Heart right ventricle (tissue), 16 donors: ENCODE data around the gene IPO7. TPM values are rescaled to one million over a fixed set of nuclear protein-coding genes. Genes with fewer than 3 reads are reported as not detected.
"Not testable (repeated sequence)": the region's sequence is repeated elsewhere in the genome, so short reads cannot be mapped to it uniquely, and the experiment has no call there.

Experiments used
- ATAC-seq, 8 donors: fragments of 200-7000 bp; cut with Tn5 transposase; one replicate each; pipeline ENCODE4 v1.9.1; 2020; ENCODE audit warnings: mild to moderate bottlenecking in 8 of 8, moderate library complexity in 8 of 8, moderate number of reproducible peaks in 1 of 8
- DNase-seq, 2 donors: peaks; one replicate each; pipeline ENCODE4 v3.0.0-alpha.2; 2020
- H3K27ac ChIP-seq, 10 donors: fragments of 200-600 bp; sonication (generic) in 2 of 10; one replicate each; pipeline versions ENCODE4 v1.5.0 to v1.8.0; 2020 to 2022; ENCODE audit warnings: mild to moderate bottlenecking in 3 of 10
- H3K27me3 ChIP-seq, 7 donors: fragments of 200-600 bp; one replicate each; pipeline ENCODE4 v1.8.0; 2021 to 2022; ENCODE audit warnings: mild to moderate bottlenecking in 2 of 7
- H3K36me3 ChIP-seq, 9 donors: fragments of 200-600 bp; sonication (generic) in 1 of 9; one replicate each; pipeline versions ENCODE4 v1.5.0 to v1.8.0; 2020 to 2022; ENCODE audit warnings: mild to moderate bottlenecking in 2 of 9
- H3K4me1 ChIP-seq, 9 donors: fragments of 200-600 bp; sonication (generic) in 1 of 9; one replicate each; pipeline versions ENCODE4 v1.5.0 to v1.8.0; 2020 to 2022; ENCODE audit warnings: mild to moderate bottlenecking in 4 of 9
- H3K4me3 ChIP-seq, 10 donors: fragments of 200-600 bp; sonication (generic) in 2 of 10; one replicate each; pipeline versions ENCODE4 v1.5.0 to v1.8.0; 2020 to 2022; ENCODE audit warnings: mild to moderate bottlenecking in 7 of 10, moderate library complexity in 2 of 10
- H3K9me3 ChIP-seq, 11 donors: fragments of 200-600 bp in 10 of 11; sonication (generic) in 2 of 11; one replicate each; pipeline versions ENCODE4 v1.5.0 to v1.8.0; 2013 to 2022; ENCODE audit warnings: mild to moderate bottlenecking in 2 of 11, control low read depth in 1 of 11, moderate library complexity in 1 of 11
- CTCF ChIP-seq, 9 donors: fragments of 200-600 bp; sonication (generic) in 2 of 9; IDR thresholded peaks; one replicate each; pipeline versions ENCODE4 v1.5.0 to v1.8.0; 2021 to 2022; ENCODE audit warnings: antibody characterized with exemption in 9 of 9, mild to moderate bottlenecking in 5 of 9, moderate library complexity in 1 of 9
- WGBS, 2 donors: extraction: QIAGEN DNeasy Blood & Tissue Kit; methylation state at CpG; one replicate each; pipeline ENCODE4 v1.1.7; 2013; ENCODE audit warnings: inconsistent platforms in 1 of 2; 5-methylcytosine and 5-hydroxymethylcytosine counted together
- intact Hi-C, 10 donors: fragments of 100-400 bp; cut with DNase I; formaldehyde crosslinking; loops; one replicate each; pipeline versions ENCODE4 v1.11.1 to v1.14.2; 2022
- polyA plus RNA-seq, 2 donors: library from polyadenylated mRNA; stranded (reverse); fragments of 200-250 nt; gene quantifications; one replicate each; pipeline ENCODE4 v1.2.3, GENCODE V29; 2013
- total RNA-seq, 10 donors: library from RNA; stranded (reverse); fragmentation: NEBNext Ultra II Directional in 3 of 10; extraction: Animal tissue kit (Norgen Biotek cat#: 25700) in 3 of 10; gene quantifications; one replicate each; pipeline versions ENCODE4 v1.2.1 to v1.2.4, GENCODE V29; 2021 to 2023
- donor health status: Arrhythmogenic right ventricular cardiomyopathy.
- donor health status: ischemic (EF 13 %, LVEDD 7.1; RV severe dilation, severe dysfunction).
- donor health status: healthy with polysubstance abuse.
- donor health status: DM: no; HTN: yes; CAD: no.
- donor health status: DM: no; HTN: no; CAD: no.
- donor health status: ischemic (EF 25% LVEDD 6.9; RV normal size, moderate dysfunction).
- donor health status: ischemic (EF 25% LVEDD 5.7; RV mildly dilated, moderate dysfunction).
- donor health status: healthy.
- donor health status: DM: yes; HTN: yes; CAD: no.
- donor health status: Ischemic cardiomyopathy.
- donor health status: ischemic (EF 35%, LVEDD 5.7; RV mildly dilated, moderate dysfunction).
- donor health status: nonischemic (EF 11% LVEDD 7.7; RV severe dilation, severe dysfunction).
- donor health status: DM: yes; HTN: yes; CAD: no.
- donor health status: PGD.
- donor health status: ischemic (EF 29% LVEDD 5.4; RV normal size, mild dysfunction).
- donor health status: nonischemic (EF 23%, LVEDD 6.1; RV moderate dilation, normal function).

IPO7 gene
- total and polyA plus RNA-seq, 12 donors = 24.1 to 169 (median 139) TPM

DNA sequence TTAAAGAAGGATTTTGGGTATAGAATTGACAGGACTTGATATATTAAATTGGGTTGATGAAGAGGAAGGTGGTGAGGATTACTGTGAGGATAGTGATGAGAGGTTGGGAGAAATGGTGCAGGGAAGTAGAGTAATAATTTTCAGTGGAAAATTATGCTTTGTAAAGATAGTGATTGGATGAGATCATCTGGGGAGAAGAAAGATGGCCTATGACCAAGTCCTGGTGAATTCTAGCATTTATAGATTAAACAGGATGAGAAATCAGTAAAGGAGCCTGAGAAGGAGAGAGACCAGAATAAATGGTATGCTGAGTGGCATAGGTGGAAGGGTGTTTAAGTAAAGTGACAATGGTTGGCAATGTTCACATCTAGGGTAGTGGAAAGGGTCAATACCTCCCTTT, 15.0 kb downstream of the IPO7 start:
- intact Hi-C loops = no loop called here
- no peaks in the 10 kb centered on the region for H3K27me3 ChIP-seq
- no peak for DNase-seq
- no peak for TF ChIP-seq CTCF (IDR thresholded peaks at IDR 0.05)
- H3K9me3 ChIP-seq = no peaks in the 10 kb centered on the region
- H3K4me1 ChIP-seq = peaks cover 0 to 31% (median 14%) of the 10 kb centered on the region in 9 donors
- no peak overlapping the region for H3K27ac ChIP-seq
- H3K36me3 ChIP-seq = peaks cover 0 to 20% (median 6%) of the 10 kb centered on the region in 9 donors
- ATAC-seq = no peak
- H3K4me3 ChIP-seq = no peak overlapping the region

GRCh38 chr11:9401884-9402283, 17.4 kb downstream of the IPO7 start:
- Histone ChIP-seq H3K36me3 (peaks cover 0 to 43% (median 11%) of the 10 kb centered on the region in 9 donors), H3K4me1 (peaks cover 0 to 24% (median 14%) of the 10 kb centered on the region in 9 donors)
- not testable (repeated sequence) for ATAC-seq, H3K27ac ChIP-seq, DNase-seq, H3K4me3 ChIP-seq, H3K9me3 ChIP-seq, H3K27me3 ChIP-seq
- intact Hi-C loops = loop anchor here in 1 of 10 donors (10.0 kb wide), 1 partner anchor 227 kb away; no protein-coding TSS in a partner anchor
- 73 to 76% methylated on average over 8 of the region's 8 CpGs for WGBS, 2 donors

DNA sequence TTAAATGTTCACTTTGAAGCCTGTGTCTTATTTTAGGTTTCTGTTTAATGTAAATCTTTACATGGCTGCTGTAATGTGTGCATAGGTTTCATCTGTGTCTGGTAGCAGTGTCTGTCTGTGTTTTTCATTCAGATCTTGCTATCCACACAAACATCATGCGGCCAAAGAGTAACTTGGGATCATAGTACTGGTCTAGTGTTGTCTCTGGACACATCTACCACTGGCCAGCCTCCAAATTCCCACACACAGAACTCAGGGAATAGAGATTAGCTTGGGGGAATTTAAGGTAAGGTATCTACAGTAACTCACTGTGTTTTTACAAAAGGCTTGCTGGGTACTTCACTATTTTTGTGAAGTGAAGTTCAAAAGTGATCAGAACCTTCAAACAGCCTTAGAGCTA, 44.3 kb downstream of the IPO7 start:
- DNase-seq (no peak), ATAC-seq (no peak)
- no peak for TF ChIP-seq CTCF (IDR thresholded peaks at IDR 0.05)
- 68 to 76% methylated on average over 1 of the region's 1 CpG for WGBS, 2 donors
- Histone ChIP-seq H3K9me3 (no peaks in the 10 kb centered on the region), H3K27me3 (no peaks in the 10 kb centered on the region), H3K27ac (no peak overlapping the region), H3K4me1 (no peaks in the 10 kb centered on the region), H3K4me3 (no peak overlapping the region), H3K36me3 (peaks cover 0 to 100% (median 83%) of the 10 kb centered on the region in 9 donors)
- intact Hi-C loops = no loop called here

GRCh38 chr11:9438611-9439010, 54.2 kb downstream of the IPO7 start:
- no peak for TF ChIP-seq CTCF (IDR thresholded peaks at IDR 0.05)
- H3K4me1 ChIP-seq = no peaks in the 10 kb centered on the region
- no peak overlapping the region for H3K27ac ChIP-seq
- DNase-seq (no peak), ATAC-seq (no peak)
- no peaks in the 10 kb centered on the region for H3K9me3 ChIP-seq
- intact Hi-C loops = no loop called here
- H3K27me3 ChIP-seq = no peaks in the 10 kb centered on the region
- H3K36me3 ChIP-seq = peaks cover 10 to 100% (median 95%) of the 10 kb centered on the region in 9 donors
- no peak overlapping the region for H3K4me3 ChIP-seq
- whole genome bisulfite sequencing, 2 donors = 74 to 82% methylated on average over 4 of the region's 4 CpGs

- ATAC-seq = no peak
- WGBS, 2 donors = 77 to 87% methylated on average over 4 of the region's 4 CpGs
- H3K4me1 ChIP-seq = no peaks in the 10 kb centered on the region
- H3K36me3 ChIP-seq = peaks cover 0 to 85% (median 42%) of the 10 kb centered on the region in 9 donors
- no peak for TF ChIP-seq CTCF (IDR thresholded peaks at IDR 0.05)
- H3K27me3 ChIP-seq = no peaks in the 10 kb centered on the region
- intact Hi-C loops = no loop called here
- H3K9me3 ChIP-seq = peaks cover 0 to 5% (median under 1%) of the 10 kb centered on the region in 11 donors
- no peak overlapping the region for H3K27ac ChIP-seq
- no peak for DNase-seq
- no peak overlapping the region for H3K4me3 ChIP-seq
Observed at GRCh38 chr11:9446230-9446629, 61.8 kb downstream of the IPO7 start.
